ENCODE results near the gene CNPPD1.
A peak's percentile ranks its signal among the peaks of the same experiment; 100 is the strongest.

The CNPPD1 gene

DNA sequence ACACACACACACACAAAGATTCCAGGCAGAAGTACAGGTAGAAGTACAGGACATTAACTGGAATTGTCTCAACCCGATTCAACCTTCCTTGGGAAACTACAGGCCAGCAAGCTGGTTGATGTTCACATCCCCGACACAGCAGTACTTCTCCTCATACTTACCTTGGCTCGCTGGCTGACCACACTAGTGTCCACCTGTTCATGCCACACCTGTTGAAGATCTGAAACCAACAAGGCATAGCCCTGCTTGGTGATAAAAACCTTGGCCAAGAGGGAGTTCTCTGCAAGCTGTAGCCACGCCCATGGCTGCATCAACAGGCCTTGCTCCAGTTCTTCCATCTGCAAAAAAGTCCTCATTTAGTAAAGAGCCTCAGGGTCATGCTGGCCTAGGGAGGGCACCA is 18.7 kb downstream of the CNPPD1 start:
- no peak for DNase-seq

DNA sequence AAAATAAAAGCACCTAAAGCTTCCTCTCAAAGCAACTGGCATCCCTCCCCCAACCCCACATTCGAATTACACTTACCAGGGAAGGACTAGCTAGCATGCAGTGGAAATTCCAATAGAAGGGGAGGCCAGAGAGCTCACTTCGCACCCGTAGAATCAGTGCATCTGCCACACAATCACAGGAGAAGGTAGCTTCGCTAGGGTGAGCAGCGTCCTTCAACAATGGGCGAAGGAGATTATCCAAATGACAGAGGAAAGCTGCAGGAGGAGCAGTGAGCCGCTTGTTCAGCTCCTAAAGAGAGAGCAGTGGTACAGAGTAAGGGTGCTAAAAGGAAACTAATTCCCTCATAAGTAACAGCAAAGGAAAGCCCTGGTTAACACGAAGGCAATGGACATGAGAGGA is 19.3 kb downstream of the CNPPD1 start:
- no peak for DNase-seq

GRCh38 chr2:219155054-219155644 is 21.6 kb downstream of the CNPPD1 start:
- DNase-seq: peak; percentile 81

DNA sequence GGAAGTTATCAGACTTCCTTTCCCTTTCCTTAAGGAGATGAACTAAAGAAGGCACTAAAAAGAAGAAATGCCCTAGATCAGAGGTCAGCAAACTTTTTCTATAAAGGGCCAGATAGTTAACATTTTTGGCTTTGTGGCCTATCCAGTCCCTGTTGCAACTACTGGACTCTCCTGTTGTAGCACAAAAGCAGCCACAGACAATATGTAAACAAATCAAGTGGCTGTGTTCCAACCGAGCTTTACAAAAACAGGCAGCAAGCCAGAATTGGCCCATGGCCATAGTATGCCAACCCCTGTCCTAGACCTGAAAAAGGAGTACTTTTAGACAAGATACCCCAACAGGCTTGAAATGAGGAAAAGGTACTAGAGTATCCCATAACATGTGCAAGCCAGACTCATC is 27.1 kb downstream of the CNPPD1 start:
- peak; percentile 58 for DNase-seq

GRCh38 chr2:219142329-219142728 is 34.4 kb downstream of the CNPPD1 start:
- DNase-seq: peak; percentile 8

GRCh38 chr2:219140722-219141121 is 36.0 kb downstream of the CNPPD1 start:
- no peak for DNase-seq

GRCh38 chr2:219133976-219134375 is 42.7 kb downstream of the CNPPD1 start:
- DNase-seq: no peak

DNA sequence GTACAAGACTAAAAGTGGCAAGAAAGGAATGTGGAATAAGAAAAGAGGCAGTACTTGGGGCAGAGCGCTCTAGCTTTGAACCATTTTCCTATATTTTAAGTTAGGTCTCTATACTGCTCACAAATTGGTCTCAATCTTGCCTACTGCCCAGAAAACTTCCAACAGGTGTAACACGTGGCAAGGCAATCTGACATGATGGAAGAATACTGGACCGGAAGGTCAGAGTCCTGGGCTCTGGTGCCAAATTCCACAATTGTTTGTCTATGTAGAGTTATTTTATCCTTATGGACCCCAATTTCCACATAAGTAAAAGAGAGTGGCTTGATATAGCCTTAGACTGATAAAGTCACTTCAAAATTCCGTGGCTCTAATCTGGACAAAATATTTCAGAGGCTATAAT is 45.0 kb downstream of the CNPPD1 start:
- DNase-seq: no peak

- DNase-seq: no peak
These were observed 45.4 kb downstream of the CNPPD1 start for GRCh38 chr2:219131327-219131726.

DNA sequence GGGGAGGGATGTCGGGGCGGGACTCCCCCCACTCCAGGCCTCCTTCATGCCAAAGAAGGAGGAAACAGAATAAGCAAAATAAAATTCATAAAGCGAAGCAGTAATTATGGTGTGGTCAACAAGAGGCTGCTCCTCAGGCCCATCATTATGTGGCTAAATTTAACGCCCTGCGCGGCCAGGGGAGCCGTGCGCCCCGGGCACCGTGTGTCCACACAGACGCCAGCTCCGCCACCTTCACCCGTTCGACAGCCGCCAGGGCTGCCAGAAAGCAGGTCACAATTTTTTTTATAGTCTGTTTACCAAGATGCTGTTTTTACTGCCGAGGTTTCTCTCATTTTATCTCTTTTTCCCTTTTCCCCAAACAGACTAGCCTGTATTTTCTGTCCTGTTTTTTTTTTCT is 47.1 kb downstream of the CNPPD1 start:
- DNase-seq: no peak

- no peak for DNase-seq
These were observed 48.3 kb downstream of the CNPPD1 start for GRCh38 chr2:219128396-219128795.

- no peak for DNase-seq
These were observed 49.6 kb downstream of the CNPPD1 start for GRCh38 chr2:219127037-219127635.

GRCh38 chr2:219126555-219126954 is 50.2 kb downstream of the CNPPD1 start:
- peak; percentile 89 for DNase-seq

GRCh38 chr2:219125886-219126270 is 50.8 kb downstream of the CNPPD1 start:
- DNase-seq: no peak

GRCh38 chr2:219125225-219125885 is 51.4 kb downstream of the CNPPD1 start:
- DNase-seq: no peak

DNA sequence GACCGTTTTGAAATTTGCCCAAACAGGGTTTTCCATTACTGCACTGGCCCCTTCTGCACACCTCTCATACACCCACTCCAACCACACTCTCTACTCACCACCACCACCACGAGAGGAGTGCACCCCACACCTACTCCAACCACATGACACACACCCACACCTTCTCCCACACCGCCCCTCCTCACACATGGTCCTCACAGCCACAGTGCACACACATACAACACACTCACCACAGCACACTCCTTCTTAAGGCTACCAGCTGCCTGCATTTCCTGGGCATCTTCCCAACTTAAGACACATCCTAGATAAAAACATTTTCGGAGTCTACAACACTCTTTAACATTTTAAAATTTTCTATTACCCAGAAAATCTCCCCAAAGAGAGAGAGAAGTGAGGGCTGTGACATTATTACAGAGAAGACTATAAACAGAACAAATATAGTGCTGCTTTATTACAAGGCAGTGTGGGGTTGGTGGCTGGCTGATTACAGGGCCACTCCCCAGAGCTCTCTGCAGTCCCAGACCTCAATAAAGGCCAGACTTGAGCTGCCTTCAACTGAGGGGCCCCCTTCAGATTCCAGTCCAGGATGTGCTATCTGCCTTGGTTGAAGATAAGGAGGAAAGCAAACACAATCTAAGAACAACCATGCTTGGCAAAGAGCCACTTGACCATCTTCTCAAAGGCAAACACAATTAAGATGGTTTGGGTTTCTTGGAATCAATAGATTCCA is 52.2 kb downstream of the CNPPD1 start:
- DNase-seq: no peak

GRCh38 chr2:219123356-219124135 is 53.2 kb downstream of the CNPPD1 start:
- no peak for DNase-seq

GRCh38 chr2:219122202-219122980 is 54.3 kb downstream of the CNPPD1 start:
- no peak for DNase-seq
